NCI-H82 treated with DMSO at 0.1 percent for 48 hours (cell line): ENCODE data around the gene TRIM3.
A peak's percentile ranks its signal among the peaks of the same experiment; 100 is the strongest.

Experiments used
- DNase-seq: peaks from one replicate; lab custom pipeline; 2025; ENCODE audit not compliant: unreplicated experiment; lab: John Stamatoyannopoulos, UW

The TRIM3 gene

GRCh38 chr11:6481012-6481923 is 7.5 kb upstream of the TRIM3 start, which contains the start of the genes ARFIP2 and TIMM10B:
ARFIP2 (minus strand) TSS chr11:6481331; CDS start chr11:6480421, 910 bp downstream.
TIMM10B (plus strand) TSS chr11:6481501; CDS start chr11:6481517, 16 bp downstream.
- DNase-seq = peak; percentile 81

- no peak for DNase-seq
Observed at GRCh38 chr11:6480299-6480914, 6.7 kb upstream of the TRIM3 start.

DNA sequence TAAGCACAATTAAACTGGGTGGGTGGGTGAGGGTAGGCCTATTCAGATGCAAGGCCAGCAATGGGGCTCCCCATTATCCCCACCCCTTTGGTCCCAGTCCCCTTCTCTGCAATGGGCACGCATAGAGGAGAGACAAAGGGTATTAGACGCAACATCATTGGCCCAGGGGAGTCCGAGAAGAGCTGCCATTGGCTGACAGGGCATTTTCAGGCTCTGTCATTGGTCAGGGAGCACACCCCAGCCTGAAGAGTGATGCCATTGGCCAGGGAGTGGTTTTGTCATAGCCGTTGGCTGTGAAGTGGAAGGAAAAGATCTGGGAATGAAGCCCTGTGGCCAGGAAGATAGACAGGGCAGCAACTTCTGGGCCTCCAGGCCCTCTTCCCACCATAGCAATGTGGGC is 2.8 kb upstream of the TRIM3 start:
- no peak for DNase-seq

- DNase-seq = no peak
Observed at GRCh38 chr11:6475936-6476335, 2.2 kb upstream of the TRIM3 start.

GRCh38 chr11:6474806-6475500 is 1.2 kb upstream of the TRIM3 start:
- no peak for DNase-seq

DNA sequence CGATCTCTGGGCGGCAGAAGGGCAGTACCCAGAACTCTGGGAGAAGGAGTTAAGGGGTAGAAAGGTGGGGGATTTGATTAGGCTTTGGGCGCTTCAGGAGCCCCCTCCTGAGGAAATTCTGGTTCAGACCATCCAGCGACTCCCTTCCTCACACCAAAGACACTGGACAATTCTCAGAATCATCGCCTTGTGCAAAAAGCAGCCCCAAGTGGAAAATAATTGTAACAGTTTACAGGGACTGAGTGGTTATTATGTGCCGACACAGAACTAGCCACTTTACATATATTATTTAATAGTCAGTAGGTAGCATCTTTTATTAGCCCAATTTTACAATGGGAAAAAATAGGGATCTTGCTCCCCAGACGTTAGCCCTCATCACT is 662 bp upstream of the TRIM3 start:
- no peak for DNase-seq

DNA sequence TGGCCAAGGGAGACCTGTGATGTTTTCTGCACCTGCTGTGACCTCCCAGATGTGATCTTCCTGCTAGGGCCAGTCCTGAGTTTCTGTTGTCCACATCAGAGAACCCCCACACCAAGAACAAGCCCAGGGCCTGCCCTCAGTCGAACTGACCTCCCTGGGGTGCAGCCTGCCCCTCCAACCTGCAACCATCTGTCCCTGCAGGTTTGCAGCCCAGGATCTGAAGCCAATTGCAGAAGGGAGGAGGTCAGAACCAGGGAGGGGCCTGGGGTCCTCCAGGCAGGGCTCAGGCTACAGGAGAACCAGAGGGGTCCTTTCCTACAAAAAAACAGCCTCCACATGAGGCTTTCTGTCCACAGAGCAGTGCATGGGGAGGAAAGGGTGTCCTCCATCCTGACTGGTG is 807 bp downstream of the TRIM3 start:
- DNase-seq = no peak

GRCh38 chr11:6469599-6469998 is 4.1 kb downstream of the TRIM3 start:
- DNase-seq = no peak

- peak; percentile 82 for DNase-seq
Observed at GRCh38 chr11:6468712-6469495, 4.8 kb downstream of the TRIM3 start.

DNA sequence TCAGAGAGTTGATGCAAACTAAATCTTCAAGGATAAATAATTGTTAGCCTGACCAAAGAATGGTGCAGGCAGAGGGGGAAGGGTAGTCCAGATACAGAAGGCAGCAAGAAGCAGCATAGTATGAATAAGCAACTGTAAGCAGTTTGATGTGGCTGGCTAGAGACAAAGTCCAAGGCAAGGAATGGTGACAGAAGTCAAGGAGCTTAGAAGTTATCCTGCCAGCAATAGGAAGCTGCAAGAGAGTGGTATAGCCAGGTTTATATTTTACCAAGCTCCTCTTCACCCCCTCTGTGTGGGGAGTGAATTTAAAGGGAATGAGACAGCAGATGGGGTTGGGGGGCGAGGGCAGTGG is 14.7 kb downstream of the TRIM3 start:
- no peak for DNase-seq

DNA sequence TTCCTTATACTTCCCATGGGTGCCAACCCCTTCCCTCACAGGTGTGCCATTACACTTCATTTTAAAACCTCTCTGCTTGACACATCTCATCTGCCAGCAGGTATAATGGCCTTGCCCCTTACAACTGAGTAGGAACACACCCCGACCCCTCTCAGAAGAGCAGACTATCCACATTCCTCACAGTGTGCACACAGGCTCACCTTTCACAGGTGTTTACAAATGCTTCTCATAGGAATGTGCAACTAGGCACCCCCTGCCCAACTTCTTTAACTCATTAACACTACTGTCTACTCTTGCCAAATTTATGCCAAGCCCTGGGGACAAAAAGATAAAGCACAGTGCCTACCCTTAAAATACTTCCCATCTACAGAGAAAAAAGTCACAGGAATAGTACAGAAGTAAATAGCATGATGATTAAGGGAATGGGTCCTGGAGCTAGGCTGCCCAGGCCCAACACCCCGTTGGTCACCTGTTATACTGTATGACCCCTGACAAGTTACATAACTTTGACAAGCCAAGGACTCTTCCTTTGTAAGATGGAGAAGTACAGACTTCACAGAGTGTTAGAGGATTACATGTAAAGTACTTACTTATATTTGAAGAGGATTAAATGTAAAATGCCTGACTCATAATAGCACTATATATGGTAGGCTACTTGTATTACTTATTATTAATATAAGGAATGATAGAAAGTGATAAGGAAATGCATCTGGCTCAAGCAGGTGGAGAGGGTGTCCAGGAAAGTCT is 15.2 kb downstream of the TRIM3 start:
- no peak for DNase-seq

- no peak for DNase-seq
Observed at GRCh38 chr11:6457581-6458320, 16.0 kb downstream of the TRIM3 start.

GRCh38 chr11:6456361-6457073 is 17.2 kb downstream of the TRIM3 start:
- no peak for DNase-seq

DNA sequence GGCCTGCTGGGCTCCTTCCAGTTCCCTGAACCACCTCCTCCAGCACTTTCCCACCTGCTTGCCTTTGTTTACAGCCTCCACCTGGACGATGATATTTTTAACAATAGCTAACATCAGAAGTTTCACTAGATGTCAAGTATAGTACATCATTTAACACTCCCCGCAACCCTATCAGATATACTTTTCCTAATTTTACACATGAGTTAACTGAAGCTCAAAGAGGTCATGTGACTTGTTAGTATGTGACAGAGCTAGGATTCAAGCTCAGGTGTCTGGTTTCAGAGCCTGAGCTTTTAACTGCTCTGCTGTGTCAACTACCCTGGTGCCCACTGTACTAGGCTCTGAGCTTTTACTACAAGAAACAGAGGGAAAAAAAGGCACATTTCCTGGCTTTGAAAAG is 18.7 kb downstream of the TRIM3 start:
- no peak for DNase-seq

DNA sequence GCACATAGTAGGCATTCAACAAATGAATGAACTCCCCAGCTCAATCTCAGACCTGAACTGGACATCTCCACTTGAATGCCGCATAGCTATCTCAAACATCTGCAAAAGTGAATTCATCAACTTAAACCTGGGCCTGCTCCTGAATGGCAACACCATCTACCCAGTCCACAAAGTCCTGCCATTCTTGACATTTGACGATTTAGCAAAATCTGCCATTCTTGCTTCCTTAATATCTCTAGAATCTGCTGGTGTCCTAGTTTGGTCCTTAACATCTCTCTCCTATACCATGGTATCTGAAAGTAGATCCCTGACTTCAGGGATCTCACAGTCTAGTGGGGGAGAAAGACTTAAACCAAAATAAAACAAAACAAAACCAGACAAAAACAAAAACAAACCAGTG is 20.6 kb downstream of the TRIM3 start:
- DNase-seq = no peak

DNA sequence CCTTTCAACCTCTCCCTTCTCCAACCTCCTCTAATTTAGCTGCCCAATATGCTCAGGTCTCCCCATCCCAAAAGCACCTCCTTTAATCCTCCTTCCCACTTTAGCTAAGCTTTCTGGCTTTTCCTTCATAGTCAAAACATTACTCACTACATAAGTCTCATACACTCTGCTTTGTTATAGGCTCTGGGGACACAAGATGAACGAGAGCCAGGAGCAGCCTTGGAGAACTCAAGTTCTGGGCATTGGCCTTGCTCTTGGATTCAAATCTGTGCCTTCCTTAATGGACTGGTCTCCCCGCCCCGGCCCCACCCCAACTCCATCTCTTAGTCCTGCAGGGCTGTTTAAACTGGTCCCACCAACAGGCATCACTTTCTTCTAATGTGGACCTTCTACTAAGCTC is 21.5 kb downstream of the TRIM3 start:
- DNase-seq = no peak

DNA sequence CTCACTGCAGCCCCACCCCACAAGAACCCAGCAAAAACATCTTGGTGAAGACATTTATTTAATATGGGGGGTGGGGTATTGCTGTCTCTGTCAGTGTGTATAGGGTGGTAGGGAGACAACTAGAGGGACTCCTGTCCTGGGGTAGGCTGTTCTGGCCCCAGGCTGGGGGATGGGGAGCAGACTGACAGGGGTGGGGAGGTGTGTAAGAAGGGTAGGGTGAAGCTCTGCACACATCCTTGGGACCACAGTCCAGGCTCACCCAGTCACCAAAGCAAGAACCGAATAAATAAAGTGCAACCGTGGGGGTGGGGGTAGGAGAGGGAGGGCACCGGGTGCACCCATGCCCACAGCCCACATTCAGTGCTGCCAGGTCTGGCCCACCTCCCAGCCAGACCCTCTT is 25.2 kb downstream of the TRIM3 start:
- DNase-seq = no peak

DNA sequence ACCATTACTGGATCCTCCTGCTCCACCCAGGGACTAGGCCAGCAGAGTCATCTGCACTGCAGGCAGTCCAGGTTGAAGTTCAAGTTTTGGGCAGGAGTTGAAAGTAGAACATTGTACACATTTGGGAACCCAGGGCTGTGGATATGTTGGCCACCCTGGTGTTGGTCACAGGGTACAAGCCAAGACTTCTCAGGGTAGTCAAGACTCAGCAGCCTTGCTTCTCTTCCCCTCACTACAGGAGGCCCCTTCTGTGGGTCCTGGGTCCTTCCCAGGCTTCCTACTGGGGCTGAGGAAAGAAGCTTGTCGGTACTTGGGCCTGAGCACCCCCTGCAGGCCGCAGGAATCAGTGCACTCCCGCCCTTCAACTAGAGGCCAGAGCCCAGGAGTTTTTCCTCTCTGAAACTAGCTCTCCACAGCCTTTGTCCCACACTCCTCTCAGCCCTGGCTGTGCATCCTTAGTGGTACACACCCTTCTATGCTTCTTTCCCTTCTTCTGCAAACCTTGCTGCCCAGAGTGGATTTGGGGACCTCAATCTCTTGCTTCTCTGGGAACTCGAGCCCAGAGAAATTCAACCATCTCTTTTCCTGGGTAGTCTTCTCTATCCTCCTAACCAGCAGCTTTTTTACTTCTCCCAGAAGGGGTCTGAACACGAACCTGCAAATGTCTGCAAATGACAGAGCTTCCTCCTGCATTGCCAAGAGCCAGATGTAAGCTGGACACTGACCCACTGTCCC is 30.3 kb downstream of the TRIM3 start:
- DNase-seq = peak; percentile 6
